Measurements from ENCODE around the gene FPR1. TPM values are rescaled to one million over a fixed set of nuclear protein-coding genes. Genes with fewer than 3 reads are reported as not detected.

FPR1 gene
- total RNA-seq, 1 donor from 2014 or later: not detected

- Mint-ChIP-seq H3K9me3 (ENCODE audit: low read depth) (no peaks in the 10 kb centered on the region), H3K27me3 (ENCODE audit: low read depth) (no peaks in the 10 kb centered on the region), H3K36me3 (ENCODE audit: low read depth) (peaks cover 42% of the 10 kb centered on the region), H3K4me3 (ENCODE audit: unreplicated experiment) (no peak overlapping the region), H3K4me1 (ENCODE audit: low read depth) (peaks cover 49% of the 10 kb centered on the region), H3K27ac (ENCODE audit: unreplicated experiment) (peak overlapping the region; percentile 15)
- no peak for TF ChIP-seq CTCF (IDR thresholded peaks at IDR 0.05)
- no peak for DNase-seq (ENCODE audit: low spot score)
These were observed 45.4 kb downstream of the FPR1 start for GRCh38 chr19:51706296-51706695.

GRCh38 chr19:51704626-51705025 is 47.1 kb downstream of the FPR1 start:
- H3K27ac Mint-ChIP-seq (ENCODE audit: unreplicated experiment): peak overlapping the region; percentile 84
- no peak for DNase-seq (ENCODE audit: low spot score)
- H3K36me3 Mint-ChIP-seq (ENCODE audit: low read depth): peaks cover 51% of the 10 kb centered on the region
- no peaks in the 10 kb centered on the region for H3K27me3 Mint-ChIP-seq (ENCODE audit: low read depth)
- H3K9me3 Mint-ChIP-seq (ENCODE audit: low read depth): no peaks in the 10 kb centered on the region
- H3K4me1 Mint-ChIP-seq (ENCODE audit: low read depth): peaks cover 61% of the 10 kb centered on the region
- H3K4me3 Mint-ChIP-seq (ENCODE audit: unreplicated experiment): peak overlapping the region; percentile 69
- no peak for TF ChIP-seq CTCF (IDR thresholded peaks at IDR 0.05)

GRCh38 chr19:51703575-51704515 is 47.8 kb downstream of the FPR1 start:
- Mint-ChIP-seq H3K4me3 (ENCODE audit: unreplicated experiment) (peak overlapping the region; percentile 69), H3K9me3 (ENCODE audit: low read depth) (no peaks in the 10 kb centered on the region), H3K27me3 (ENCODE audit: low read depth) (no peaks in the 10 kb centered on the region), H3K4me1 (ENCODE audit: low read depth) (peaks cover 66% of the 10 kb centered on the region), H3K36me3 (ENCODE audit: low read depth) (peaks cover 54% of the 10 kb centered on the region), H3K27ac (ENCODE audit: unreplicated experiment) (peak overlapping the region; percentile 90)
- TF ChIP-seq CTCF (IDR thresholded peaks at IDR 0.05): peak; percentile 79
- DNase-seq (ENCODE audit: low spot score): peak; percentile 98

GRCh38 chr19:51702825-51703574 is 48.7 kb downstream of the FPR1 start:
- no peak for TF ChIP-seq CTCF (IDR thresholded peaks at IDR 0.05)
- no peaks in the 10 kb centered on the region for H3K27me3 Mint-ChIP-seq (ENCODE audit: low read depth)
- peak overlapping the region; percentile 69 for H3K4me3 Mint-ChIP-seq (ENCODE audit: unreplicated experiment)
- H3K27ac Mint-ChIP-seq (ENCODE audit: unreplicated experiment): peak overlapping the region; percentile 90
- peaks cover 69% of the 10 kb centered on the region for H3K4me1 Mint-ChIP-seq (ENCODE audit: low read depth)
- peaks cover 57% of the 10 kb centered on the region for H3K36me3 Mint-ChIP-seq (ENCODE audit: low read depth)
- H3K9me3 Mint-ChIP-seq (ENCODE audit: low read depth): no peaks in the 10 kb centered on the region
- no peak for DNase-seq (ENCODE audit: low spot score)

GRCh38 chr19:51702103-51702824 is 49.4 kb downstream of the FPR1 start:
- H3K27me3 Mint-ChIP-seq (ENCODE audit: low read depth): no peaks in the 10 kb centered on the region
- H3K27ac Mint-ChIP-seq (ENCODE audit: unreplicated experiment): peak overlapping the region; percentile 32
- H3K9me3 Mint-ChIP-seq (ENCODE audit: low read depth): no peaks in the 10 kb centered on the region
- H3K4me1 Mint-ChIP-seq (ENCODE audit: low read depth): peaks cover 69% of the 10 kb centered on the region
- TF ChIP-seq CTCF (IDR thresholded peaks at IDR 0.05): no peak
- no peak overlapping the region for H3K4me3 Mint-ChIP-seq (ENCODE audit: unreplicated experiment)
- H3K36me3 Mint-ChIP-seq (ENCODE audit: low read depth): peaks cover 59% of the 10 kb centered on the region
- DNase-seq (ENCODE audit: low spot score): no peak
